Muscle of leg (tissue), 9 donors: ENCODE measurements around the gene OR8B2. TPM values are rescaled to one million over a fixed set of nuclear protein-coding genes. Genes with fewer than 3 reads are reported as not detected.

ENCODE experiments used
- polyA plus RNA-seq, 8 donors: library from polyadenylated mRNA; unstranded; fragments of 120-200 nt; gene quantifications; one replicate each; pipeline versions ENCODE4 v1.2.1 to v1.2.3, GENCODE V29; 2013; ENCODE audit warnings: inconsistent platforms in 1 of 8, low replicate concordance in 1 of 8; ENCODE audit not compliant: insufficient read length in 8 of 8, insufficient read depth in 1 of 8
- total RNA-seq: library from RNA; stranded (reverse); fragments of 120-200 nt; gene quantifications from one replicate; pipeline ENCODE4 v1.2.4, GENCODE V29; 2013

Gene OR8B2
- total and polyA plus RNA-seq, 9 donors, result 0.18 TPM; not detected in 8

Other genes with a start within 250 kb of the OR8B2 start
- gene OR10D3, start 201.2 kb downstream of the OR8B2 start, total RNA-seq, result under 0.01 TPM
- under 1 TPM in 1 of 8 donors, not detected in 7; 0.05 TPM for gene OR10D3, start 201.2 kb downstream of the OR8B2 start, polyA plus RNA-seq
- 0.09 TPM for gene OR8G1, start 143.4 kb downstream of the OR8B2 start, total RNA-seq
- gene OR8G1, start 143.4 kb downstream of the OR8B2 start, polyA plus RNA-seq, result under 1 TPM in 2 of 8 donors, not detected in 6; 0.07 to 0.15 TPM
- not detected for gene OR8G5, start 128.1 kb downstream of the OR8B2 start, total RNA-seq
- under 1 TPM in 4 of 8 donors, not detected in 4; 0.11 to 0.34 (median 0.21) TPM for gene OR8G5, start 128.1 kb downstream of the OR8B2 start, polyA plus RNA-seq
- not detected for gene OR8D1, start 70.5 kb downstream of the OR8B2 start, total RNA-seq
- under 1 TPM in 4 of 8 donors, not detected in 4; 0.01 to 0.05 (median 0.03) TPM for gene OR8D1, start 70.5 kb downstream of the OR8B2 start, polyA plus RNA-seq
- not detected for gene OR8D2, start 64.3 kb downstream of the OR8B2 start, total RNA-seq
- gene OR8D2, start 64.3 kb downstream of the OR8B2 start, polyA plus RNA-seq, result not detected
- not detected for gene OR8B3, start 14.5 kb upstream of the OR8B2 start, total RNA-seq
- not detected for gene OR8B3, start 14.5 kb upstream of the OR8B2 start, polyA plus RNA-seq
- not detected for gene OR8B4, start 40.4 kb upstream of the OR8B2 start, total RNA-seq
- not detected for gene OR8B4, start 40.4 kb upstream of the OR8B2 start, polyA plus RNA-seq
- gene OR8B8, start 61.2 kb upstream of the OR8B2 start, total RNA-seq, result not detected
- under 1 TPM in 1 of 8 donors, not detected in 7; 0.04 TPM for gene OR8B8, start 61.2 kb upstream of the OR8B2 start, polyA plus RNA-seq
- not detected for gene OR8B12, start 159.2 kb upstream of the OR8B2 start, total RNA-seq
- under 1 TPM in 1 of 8 donors, not detected in 7; 0.09 TPM for gene OR8B12, start 159.2 kb upstream of the OR8B2 start, polyA plus RNA-seq
- 0.22 TPM for gene OR8A1, start 185.5 kb upstream of the OR8B2 start, total RNA-seq
- under 1 TPM; 0.09 to 0.71 (median 0.26) TPM for gene OR8A1, start 185.5 kb upstream of the OR8B2 start, polyA plus RNA-seq
- gene PANX3, start 226.9 kb upstream of the OR8B2 start, total RNA-seq, result 0.04 TPM
- gene PANX3, start 226.9 kb upstream of the OR8B2 start, polyA plus RNA-seq, result under 1 TPM in 1 of 8 donors, not detected in 7; 0.08 TPM
- gene TBRG1, start 238.4 kb upstream of the OR8B2 start, total RNA-seq, result 15.8 TPM
- gene TBRG1, start 238.4 kb upstream of the OR8B2 start, polyA plus RNA-seq, result 10 to 100 TPM; 19.1 to 23.4 (median 21.2) TPM